HG02798 (cell line): ENCODE results near the gene CYB5D1.
A peak's percentile ranks its signal among the peaks of the same experiment; 100 is the strongest.
"Not testable (repeated sequence)": the region's sequence is repeated elsewhere in the genome, so short reads cannot be mapped to it uniquely, and the experiment has no call there.

Experiments used
- ATAC-seq: cut with Tn5 transposase; IDR thresholded peaks from one replicate; pipeline ENCODE4 v1.9.1; 2021; ENCODE audit warnings: mild to moderate bottlenecking; ENCODE audit not compliant: unreplicated experiment, poor library complexity

The CYB5D1 gene

DNA sequence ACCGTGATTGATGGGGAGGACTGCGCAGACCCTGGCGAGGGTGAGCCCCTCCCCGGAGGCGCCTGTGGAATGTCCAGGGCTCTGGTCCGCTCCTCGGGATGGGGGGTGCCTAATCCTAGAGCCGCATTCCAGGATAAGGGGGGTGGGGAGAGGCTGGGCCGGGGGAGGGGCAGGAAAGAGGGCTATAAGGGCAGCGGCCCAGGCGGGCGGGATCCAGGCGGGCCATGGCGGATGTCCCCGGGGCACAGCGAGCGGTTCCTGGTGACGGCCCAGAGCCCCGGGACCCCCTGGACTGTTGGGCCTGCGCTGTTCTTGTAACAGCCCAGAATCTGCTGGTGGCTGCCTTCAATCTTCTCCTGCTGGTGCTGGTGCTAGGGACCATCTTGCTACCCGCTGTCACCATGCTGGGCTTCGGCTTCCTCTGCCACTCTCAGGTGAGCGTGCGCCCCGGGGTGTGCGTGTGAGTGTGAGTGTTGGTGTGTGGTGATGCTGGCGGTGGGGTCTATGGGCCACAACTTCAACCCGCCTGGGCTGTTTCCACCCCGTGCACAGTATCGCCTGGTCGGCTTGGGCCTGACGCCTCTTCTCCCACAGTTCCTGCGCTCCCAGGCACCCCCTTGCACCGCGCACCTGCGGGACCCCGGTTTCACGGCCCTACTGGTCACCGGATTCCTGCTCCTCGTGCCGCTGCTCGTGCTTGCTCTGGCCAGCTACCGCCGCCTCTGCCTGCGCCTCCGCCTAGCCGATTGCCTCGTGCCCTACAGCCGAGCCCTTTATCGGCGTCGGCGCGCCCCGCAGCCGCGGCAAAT, 2.7 kb upstream of the CYB5D1 start, which contains the start of gene TMEM88:
TSS of gene TMEM88 (plus strand) at position 216 of the 809 bp plus-strand sequence. CDS start at position 225, 9 bp downstream.
- ATAC-seq: no peak

DNA sequence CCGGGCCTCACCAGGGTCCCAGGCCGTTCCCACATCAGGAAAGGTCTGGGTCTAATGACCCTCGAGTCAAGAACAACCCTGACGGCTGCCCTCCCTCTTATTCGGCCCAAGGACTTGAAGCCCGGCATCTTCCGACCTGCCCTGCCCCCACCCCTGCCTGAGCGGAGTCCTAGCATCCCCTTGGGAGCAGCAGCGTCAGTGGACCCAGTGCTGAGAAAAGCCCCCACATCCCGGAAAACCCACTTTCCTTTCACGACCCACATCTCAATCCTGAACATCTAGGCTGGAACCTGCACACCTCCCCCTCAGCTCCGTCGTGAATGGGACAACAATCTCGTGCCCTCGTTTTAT, 2.2 kb upstream of the CYB5D1 start:
- ATAC-seq: no peak

DNA sequence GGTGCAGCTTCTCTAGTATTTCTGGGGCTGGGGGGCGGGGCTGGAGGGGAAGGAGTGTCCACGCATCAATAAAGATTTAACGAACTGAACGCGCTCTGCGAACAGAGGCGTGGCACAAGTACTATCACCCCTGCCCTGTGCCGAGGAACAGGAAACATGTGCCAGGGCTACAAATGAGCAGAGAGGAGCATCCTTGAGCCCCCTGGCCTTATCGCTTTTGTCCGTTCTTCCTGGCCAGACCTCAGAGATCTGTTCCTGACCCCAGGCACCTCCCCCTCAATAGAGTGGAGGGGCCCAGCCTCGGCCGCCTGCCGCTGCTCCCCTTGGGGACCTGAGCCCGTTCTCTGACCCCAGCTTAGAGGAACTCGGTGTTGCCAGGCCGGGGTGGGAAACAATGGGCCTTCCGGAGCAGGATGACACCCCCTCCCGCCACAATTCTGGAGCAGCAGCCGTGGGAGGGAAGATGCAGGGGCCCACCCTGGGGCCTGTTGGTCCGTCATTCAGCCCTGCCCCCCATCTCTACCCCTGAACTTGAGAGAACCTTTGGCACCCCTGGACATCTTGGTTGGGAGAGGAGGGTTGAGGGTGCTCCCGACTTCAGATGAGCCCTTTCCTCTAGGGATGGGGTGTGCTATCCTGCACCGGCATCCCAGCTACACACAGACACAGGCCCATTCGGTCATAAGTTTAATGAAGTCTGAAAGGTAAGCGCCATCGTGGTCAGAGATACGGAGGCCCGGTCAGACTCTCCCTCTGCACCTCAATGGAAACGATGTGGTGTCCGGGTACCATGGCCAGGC, 1.6 kb upstream of the CYB5D1 start:
- ATAC-seq: no peak

- ATAC-seq: peak; percentile 79
These were observed 741 bp upstream of the CYB5D1 start, which contains the start of gene NAA38 for GRCh38 chr17:7856811-7857712. NAA38 (minus strand) TSS chr17:7857559; CDS start chr17:7857463, 96 bp downstream.

DNA sequence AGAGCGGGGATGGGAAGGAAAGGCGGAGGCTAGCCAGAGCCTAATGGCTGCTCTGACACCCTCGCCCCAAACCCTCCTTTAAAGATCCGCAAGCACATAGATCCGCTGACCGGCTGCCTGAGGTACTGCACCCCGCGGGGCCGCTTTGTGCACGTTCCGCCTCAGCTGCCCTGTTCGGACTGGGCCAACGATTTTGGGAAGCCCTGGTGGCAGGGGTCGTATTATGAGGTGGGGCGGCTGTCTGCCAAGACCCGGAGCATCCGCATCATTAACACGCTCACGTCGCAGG, 663 bp downstream of the CYB5D1 start:
- no peak for ATAC-seq

- ATAC-seq: no peak
These were observed 1.2 kb downstream of the CYB5D1 start for GRCh38 chr17:7859028-7859427.

DNA sequence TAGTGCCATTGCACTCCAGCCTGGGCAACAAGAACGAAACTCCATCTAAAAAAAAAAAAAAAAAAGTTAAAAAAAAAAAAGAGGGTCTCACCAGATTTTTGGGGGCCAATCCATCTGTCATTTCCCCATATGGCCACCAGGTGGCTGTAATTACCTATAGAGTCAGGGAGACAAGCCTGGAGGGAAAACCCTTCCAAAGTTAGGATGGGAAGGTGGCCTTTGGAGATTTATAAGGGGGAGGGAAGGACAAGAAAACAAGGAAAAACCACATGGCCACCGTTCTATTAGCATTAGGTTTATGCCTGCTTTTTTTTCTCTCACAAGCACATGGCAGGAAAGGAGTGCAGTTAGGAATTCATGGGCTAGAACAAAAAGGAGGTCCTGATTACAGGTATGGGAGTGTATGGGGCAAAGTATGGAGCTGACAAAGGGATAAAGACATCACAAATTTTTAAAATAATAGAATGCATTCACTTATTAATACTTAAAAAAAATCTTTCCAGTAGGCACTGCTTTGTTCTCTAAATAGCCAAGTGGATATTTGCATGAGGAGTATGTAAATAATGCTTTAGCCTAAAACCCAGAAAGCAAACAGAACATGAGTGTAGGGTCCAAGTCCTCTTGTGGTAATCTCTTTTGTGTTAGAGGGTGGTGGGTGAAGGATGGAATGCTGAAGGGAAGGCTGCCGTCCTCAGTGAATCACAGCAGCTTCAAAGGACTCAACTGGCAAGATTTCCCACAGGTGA, 5.1 kb downstream of the CYB5D1 start:
- no peak for ATAC-seq

DNA sequence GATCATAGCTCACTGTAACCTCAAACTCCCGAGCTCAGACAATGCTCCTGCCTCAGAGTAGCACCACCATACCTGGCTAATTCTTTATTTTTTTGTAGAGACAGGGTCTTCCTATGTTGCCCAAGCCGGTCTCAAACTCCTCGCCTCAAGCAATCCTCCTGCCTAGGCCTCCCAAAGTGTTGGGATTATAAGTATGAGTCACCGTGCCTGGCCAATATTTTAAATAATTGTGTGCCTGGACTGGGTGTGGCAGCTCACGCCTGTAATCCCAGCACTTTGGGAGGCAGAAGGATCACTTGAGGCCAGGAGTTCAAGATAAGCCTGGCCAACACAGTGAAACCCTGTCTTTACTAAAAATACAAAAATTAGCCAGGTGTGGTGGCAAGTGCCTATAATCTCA, 6.6 kb downstream of the CYB5D1 start:
- ATAC-seq: not testable (repeated sequence)

DNA sequence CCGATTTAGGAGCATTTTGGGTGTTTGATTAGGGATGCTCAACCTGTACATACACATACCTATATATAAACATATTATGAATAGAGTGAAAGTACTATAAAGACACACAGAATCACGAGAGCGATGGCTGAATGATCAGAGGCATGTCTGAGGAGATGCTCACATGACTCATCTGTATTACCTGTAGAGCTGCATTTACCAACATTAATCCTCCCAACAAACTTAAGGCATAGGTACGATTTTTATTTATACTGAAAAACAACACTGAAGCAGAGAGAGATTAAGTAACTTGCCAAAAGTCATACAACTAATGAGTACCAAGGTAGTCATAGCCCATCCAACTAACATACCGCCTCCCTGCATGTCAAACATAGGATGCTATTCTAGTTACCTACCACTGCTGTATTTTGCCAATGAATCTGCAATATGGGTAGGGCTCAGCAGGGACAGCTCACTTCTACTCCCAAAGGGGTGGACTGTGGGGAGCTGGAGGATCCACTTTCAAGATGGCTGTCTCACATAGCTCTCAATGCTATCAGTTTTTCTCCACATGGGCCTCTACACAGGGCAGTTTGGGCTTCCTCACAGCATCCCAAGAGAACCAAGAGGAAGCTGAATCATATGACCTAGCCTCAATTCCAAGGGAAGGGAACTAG, 7.3 kb downstream of the CYB5D1 start:
- no peak for ATAC-seq

- ATAC-seq: no peak
These were observed 10.1 kb downstream of the CYB5D1 start for GRCh38 chr17:7867881-7868329.

GRCh38 chr17:7873051-7873450, 15.2 kb downstream of the CYB5D1 start:
- no peak for ATAC-seq

DNA sequence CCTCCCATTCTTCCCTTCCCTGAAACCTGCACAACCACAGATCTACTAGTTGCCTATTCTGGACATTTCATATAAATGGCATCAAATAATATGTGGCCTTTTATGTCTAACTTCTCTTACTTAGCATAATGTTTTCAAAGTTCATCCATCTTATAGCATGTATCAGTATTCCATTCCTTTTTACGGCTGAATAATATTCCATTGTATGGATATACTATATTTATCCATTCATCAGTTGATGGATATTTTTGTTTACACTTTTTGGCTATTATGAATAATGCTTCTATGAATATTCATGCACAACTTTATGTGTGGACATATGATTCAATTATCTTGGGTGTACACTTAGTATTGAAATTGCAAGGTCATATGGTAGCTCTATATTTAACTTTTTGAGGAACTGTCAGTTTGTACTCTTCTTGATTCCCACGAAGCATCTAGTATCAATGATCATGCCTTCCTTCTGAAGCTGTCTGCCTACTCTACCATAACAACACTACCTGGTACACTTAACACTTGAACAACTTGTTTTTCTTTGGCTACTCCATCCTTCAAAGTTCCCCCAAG, 18.1 kb downstream of the CYB5D1 start:
- ATAC-seq: no peak

DNA sequence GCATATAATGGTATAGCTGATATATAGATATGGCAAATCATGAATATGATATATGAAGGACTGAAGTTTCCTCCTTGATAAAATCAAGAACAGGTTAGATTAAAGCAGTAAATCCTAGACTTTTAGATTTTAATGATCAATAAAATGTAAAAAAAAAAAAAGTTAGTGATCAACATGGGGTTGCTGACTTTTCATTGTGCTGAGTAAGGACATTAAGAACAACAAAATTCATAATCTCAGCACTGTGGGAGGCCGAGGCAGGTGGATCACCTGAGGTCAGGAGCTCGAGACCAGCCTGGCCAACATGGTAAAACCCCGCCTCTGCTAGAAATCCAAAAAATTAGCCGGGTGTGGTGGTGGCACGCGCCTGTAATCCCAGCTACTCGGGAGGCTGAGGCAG, 20.4 kb downstream of the CYB5D1 start:
- ATAC-seq: no peak

DNA sequence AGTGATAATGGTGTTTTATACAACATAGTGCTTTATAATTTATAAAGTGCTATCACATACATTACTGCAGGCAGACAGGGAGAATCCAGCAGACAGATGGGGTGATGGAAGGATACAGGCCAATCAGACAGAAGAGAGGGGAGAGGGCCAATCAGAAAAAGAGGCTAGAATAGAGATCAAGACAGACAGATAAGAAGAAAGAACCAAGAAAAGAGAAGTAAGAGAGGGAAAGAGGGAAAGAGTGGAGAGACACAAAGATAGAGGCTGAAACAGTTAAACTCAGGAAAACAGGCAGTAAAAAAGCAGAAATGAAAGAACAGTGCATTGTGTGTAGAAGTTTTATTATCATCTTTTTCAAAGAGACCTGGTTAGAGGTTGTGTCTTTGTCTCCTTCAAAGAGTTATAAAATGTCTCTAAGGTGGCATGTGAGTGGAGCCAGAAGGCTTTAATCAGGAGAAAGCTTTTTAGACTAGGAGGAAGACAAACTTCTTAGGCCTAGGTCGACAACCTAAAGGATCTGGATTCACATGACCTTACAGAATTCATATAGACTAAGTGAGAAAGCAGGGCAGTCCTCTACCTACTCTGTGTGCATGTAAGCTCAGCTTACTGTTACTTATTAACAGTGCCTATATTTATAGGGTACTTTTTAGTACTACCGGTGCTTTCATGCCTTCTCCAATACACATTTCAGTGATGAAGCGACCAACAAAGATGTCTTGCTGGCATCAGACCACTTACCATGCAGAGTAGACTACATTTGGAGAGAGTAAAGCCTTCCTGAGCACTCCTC, 22.5 kb downstream of the CYB5D1 start:
- ATAC-seq: no peak

DNA sequence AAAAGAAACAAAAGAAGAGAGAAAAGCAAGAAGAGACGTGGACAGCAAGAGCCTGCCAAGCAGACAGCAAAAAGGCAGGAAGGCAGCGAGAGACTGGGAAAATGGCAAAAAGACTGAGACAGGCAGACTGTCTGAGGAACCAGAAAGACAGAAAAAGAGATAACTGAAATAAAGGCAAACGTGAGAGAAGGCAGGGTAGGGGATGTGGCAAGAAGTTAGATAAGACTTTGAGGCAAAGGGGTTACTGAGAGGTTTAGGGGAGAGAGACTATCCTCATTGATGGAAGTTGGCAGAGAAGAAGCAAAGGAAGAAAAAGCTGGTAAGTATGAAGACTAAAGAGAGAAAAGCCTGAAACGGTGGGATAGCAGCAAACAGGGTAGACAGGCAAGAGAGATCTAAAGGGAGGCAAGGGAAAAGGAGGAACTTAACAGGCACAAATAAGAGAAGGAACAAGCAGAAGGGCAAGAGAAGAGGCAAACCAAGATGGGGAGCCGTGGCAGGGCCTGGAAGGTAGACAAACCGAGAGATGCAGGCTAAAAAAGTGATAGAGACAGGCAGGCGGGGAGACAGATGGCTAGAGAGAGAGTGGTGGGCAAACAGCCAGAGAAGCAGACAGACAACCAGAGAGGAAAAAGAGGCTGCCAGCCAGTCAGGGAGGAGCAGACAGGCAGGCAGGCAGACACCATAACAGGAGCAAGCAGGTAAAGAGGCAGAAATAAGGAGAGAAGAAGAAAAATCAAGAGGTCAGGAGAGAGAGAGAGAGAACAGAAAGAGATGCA, 23.7 kb downstream of the CYB5D1 start:
- ATAC-seq: no peak

- ATAC-seq: no peak
These were observed 24.3 kb downstream of the CYB5D1 start for GRCh38 chr17:7882068-7882467.

DNA sequence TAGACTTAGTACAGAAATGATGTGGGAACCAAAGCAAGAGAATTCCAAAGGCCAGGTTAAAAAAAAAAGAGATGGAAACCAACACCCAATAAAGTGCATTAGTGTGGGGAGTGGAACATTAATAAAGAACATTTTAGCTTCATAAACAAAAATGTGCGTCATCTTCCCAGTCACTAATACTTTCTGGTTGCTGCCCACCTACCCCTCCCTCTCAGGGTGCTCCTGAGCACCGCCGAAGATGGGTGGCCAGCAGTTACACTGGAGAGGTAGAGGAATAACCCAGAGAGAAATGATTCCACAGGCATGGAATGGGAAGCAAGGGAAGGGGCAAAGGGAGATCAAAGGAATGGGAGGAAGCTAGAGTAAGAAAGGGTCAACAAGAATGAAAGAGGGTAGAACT, 24.8 kb downstream of the CYB5D1 start:
- ATAC-seq: no peak
